H9 (cell line): ENCODE measurements around the gene ADAMTSL4. TPM values are rescaled to one million over a fixed set of nuclear protein-coding genes. Genes with fewer than 3 reads are reported as not detected.
A peak's percentile ranks its signal among the peaks of the same experiment; 100 is the strongest.

ENCODE experiments used
- DNase-seq: peaks from one replicate; pipeline ENCODE4 v3.0.0-alpha.2; 2017
- H2AFZ ChIP-seq: one replicate; pipeline ENCODE4 v1.6.1; 2013; ENCODE audit warnings: mild to moderate bottlenecking, low read length, control low read depth, moderate library complexity
- H2AK5ac ChIP-seq: 2 replicates; pipeline ENCODE4 v1.6.1; 2013; ENCODE audit warnings: low read length, control low read depth, mixed read lengths; ENCODE audit not compliant: insufficient read length
- H2BK120ac ChIP-seq: one replicate; pipeline ENCODE4 v1.6.1; 2013; ENCODE audit warnings: low read depth, mild to moderate bottlenecking, low read length, control low read depth, inconsistent platforms; ENCODE audit not compliant: poor library complexity, severe bottlenecking
- H2BK12ac ChIP-seq: 2 replicates; pipeline ENCODE4 v1.6.1; 2013; ENCODE audit warnings: low read length, control low read depth, mixed read lengths, low read depth; ENCODE audit not compliant: insufficient read length
- H2BK15ac ChIP-seq: 2 replicates; pipeline ENCODE4 v1.6.1; 2013; ENCODE audit warnings: low read depth, low read length, control low read depth
- H2BK20ac ChIP-seq: one replicate; pipeline ENCODE4 v1.6.1; 2013; ENCODE audit warnings: low read depth, mild to moderate bottlenecking, low read length, control low read depth, inconsistent platforms; ENCODE audit not compliant: poor library complexity, severe bottlenecking
- H2BK5ac ChIP-seq: 2 replicates; pipeline ENCODE4 v1.6.1; 2013; ENCODE audit warnings: low read length, control low read depth, mixed read lengths; ENCODE audit not compliant: insufficient read length
- H3K14ac ChIP-seq: 2 replicates; pipeline ENCODE4 v1.6.1; 2013; ENCODE audit warnings: low read length, control low read depth; ENCODE audit not compliant: insufficient read depth
- H3K18ac ChIP-seq: 2 replicates; pipeline ENCODE4 v1.6.1; 2013; ENCODE audit warnings: low read depth, mild to moderate bottlenecking, mixed read lengths, low read length, control low read depth; ENCODE audit not compliant: insufficient read length
- H3K23ac ChIP-seq: 2 replicates; pipeline ENCODE4 v1.6.1; 2013; ENCODE audit warnings: low read length, control low read depth, mixed read lengths, low read depth; ENCODE audit not compliant: insufficient read length
- H3K23me2 ChIP-seq: 2 replicates; pipeline ENCODE4 v1.6.1; 2013; ENCODE audit warnings: low read depth, mild to moderate bottlenecking, mixed read lengths, low read length, control low read depth; ENCODE audit not compliant: insufficient read length, poor library complexity, severe bottlenecking
- H3K27ac ChIP-seq: 2 replicates; pipeline ENCODE4 v1.5.1; 2013; ENCODE audit warnings: low read length, control low read depth, mixed read lengths, low read depth; ENCODE audit not compliant: insufficient read length
- H3K27me3 ChIP-seq: 2 replicates; pipeline ENCODE4 v1.6.1; 2013; ENCODE audit warnings: low read length, control low read depth, inconsistent platforms; ENCODE audit not compliant: insufficient read depth
- H3K4ac ChIP-seq: 2 replicates; pipeline ENCODE4 v1.6.1; 2013; ENCODE audit warnings: low read depth, mild to moderate bottlenecking, control low read depth, inconsistent platforms, low read length, moderate library complexity
- H3K4me1 ChIP-seq: 2 replicates; pipeline ENCODE4 v1.6.1; 2013; ENCODE audit warnings: low read length, control low read depth, inconsistent platforms; ENCODE audit not compliant: insufficient read depth
- H3K4me2 ChIP-seq: 2 replicates; pipeline ENCODE4 v1.6.1; 2013; ENCODE audit warnings: low read length, control low read depth, mixed read lengths; ENCODE audit not compliant: insufficient read length, insufficient read depth
- H3K56ac ChIP-seq: 2 replicates; pipeline ENCODE4 v1.6.1; 2013; ENCODE audit warnings: low read depth, mild to moderate bottlenecking, mixed read lengths, low read length, control low read depth; ENCODE audit not compliant: insufficient read length
- H3K79me1 ChIP-seq: 2 replicates; pipeline ENCODE4 v1.6.1; 2013; ENCODE audit warnings: low read depth, mild to moderate bottlenecking, moderate library complexity, low read length, control low read depth, inconsistent platforms; ENCODE audit not compliant: insufficient read depth, poor library complexity, severe bottlenecking
- H3K79me2 ChIP-seq: 2 replicates; pipeline ENCODE4 v1.6.1; 2013; ENCODE audit warnings: low read length, control low read depth, inconsistent platforms; ENCODE audit not compliant: insufficient read depth
- H3K9ac ChIP-seq: 2 replicates; pipeline ENCODE4 v1.6.1; 2013; ENCODE audit warnings: low read length, control low read depth, mixed read lengths; ENCODE audit not compliant: insufficient read length; ENCODE audit errors: extremely low read depth
- H3K9me3 ChIP-seq: one replicate; pipeline ENCODE4 v1.6.1; 2013; ENCODE audit warnings: low read depth, low read length, inconsistent platforms; ENCODE audit not compliant: control insufficient read depth
- H3T11ph ChIP-seq: one replicate; pipeline ENCODE4 v1.6.1; 2013; ENCODE audit warnings: mild to moderate bottlenecking, low read length, control low read depth, inconsistent platforms
- H4K20me1 ChIP-seq: one replicate; pipeline ENCODE4 v1.6.1; 2013; ENCODE audit not compliant: control insufficient read depth, insufficient read length, insufficient read depth
- H4K5ac ChIP-seq: 2 replicates; pipeline ENCODE4 v1.6.1; 2013; ENCODE audit warnings: low read depth, mild to moderate bottlenecking, mixed read lengths, low read length, control low read depth; ENCODE audit not compliant: insufficient read length
- H4K8ac ChIP-seq: replicated peaks from 2 replicates; pipeline ENCODE4 v1.6.1; 2013; ENCODE audit warnings: low read length, control low read depth, mixed read lengths, low read depth; ENCODE audit not compliant: insufficient read length
- H4K91ac ChIP-seq: 2 replicates; pipeline ENCODE4 v1.6.1; 2013; ENCODE audit warnings: low read depth, mild to moderate bottlenecking, moderate library complexity, mixed read lengths, low read length, control low read depth; ENCODE audit not compliant: insufficient read length
- H3K27ac Mint-ChIP-seq, 3 experiments: 2 replicates in 2 of 3; 3 replicates in 1 of 3; pipeline ENCODE4 v1.8.0; 2020 to 2021; ENCODE audit warnings: mixed read lengths in 3 of 3, mild to moderate bottlenecking in 1 of 3, moderate library complexity in 1 of 3
- H3K27me3 Mint-ChIP-seq: 2 replicates; pipeline ENCODE4 v1.8.0; 2021; ENCODE audit warnings: low read depth, mild to moderate bottlenecking, moderate library complexity, mixed read lengths
- H3K36me3 Mint-ChIP-seq, 3 experiments: 2 replicates in 2 of 3; 3 replicates in 1 of 3; pipeline ENCODE4 v1.8.0; 2020 to 2021; ENCODE audit warnings: low read depth in 3 of 3, mixed read lengths in 3 of 3; ENCODE audit not compliant: insufficient read depth in 1 of 3
- H3K4me1 Mint-ChIP-seq, 2 experiments: 2 replicates each; pipeline ENCODE4 v1.8.0; 2020; ENCODE audit warnings: mixed read lengths in 2 of 2
- H3K4me3 Mint-ChIP-seq, 2 experiments: 2 replicates in 1 of 2; 3 replicates in 1 of 2; pipeline ENCODE4 v1.8.0; 2020 to 2021; ENCODE audit warnings: mild to moderate bottlenecking in 2 of 2, mixed read lengths in 2 of 2, moderate library complexity in 1 of 2
- H3K9me3 Mint-ChIP-seq, 2 experiments: 2 replicates in 1 of 2; 3 replicates in 1 of 2; pipeline ENCODE4 v1.8.0; 2020; ENCODE audit warnings: mild to moderate bottlenecking in 2 of 2, mixed read lengths in 2 of 2, moderate library complexity in 1 of 2
- WGBS: extraction: QIAGEN DNeasy Blood & Tissue Kit; methylation state at CpG from one replicate; pipeline ENCODE4 v1.1.7; 2013; ENCODE audit warnings: missing lambda C conversion rate, low lambda C conversion rate, mixed read lengths; ENCODE audit not compliant: insufficient read length; ENCODE audit errors: extremely low coverage; 5-methylcytosine and 5-hydroxymethylcytosine counted together
- total RNA-seq: library from RNA; stranded (reverse); gene quantifications from 2 replicates; pipeline ENCODE4 v1.2.1, GENCODE V29; 2021
- TF ChIP-seq, protein P1 (sequence below): fragments of 200-600 bp; sonication (generic); conservative IDR thresholded peaks from 3 replicates; pipeline ENCODE4 v1.8.0; 2021; ENCODE audit warnings: antibody characterized with exemption, mild to moderate bottlenecking

The ADAMTSL4 gene
- total RNA-seq, 1 experiment from 2014 or later, result 6.1 TPM

DNA sequence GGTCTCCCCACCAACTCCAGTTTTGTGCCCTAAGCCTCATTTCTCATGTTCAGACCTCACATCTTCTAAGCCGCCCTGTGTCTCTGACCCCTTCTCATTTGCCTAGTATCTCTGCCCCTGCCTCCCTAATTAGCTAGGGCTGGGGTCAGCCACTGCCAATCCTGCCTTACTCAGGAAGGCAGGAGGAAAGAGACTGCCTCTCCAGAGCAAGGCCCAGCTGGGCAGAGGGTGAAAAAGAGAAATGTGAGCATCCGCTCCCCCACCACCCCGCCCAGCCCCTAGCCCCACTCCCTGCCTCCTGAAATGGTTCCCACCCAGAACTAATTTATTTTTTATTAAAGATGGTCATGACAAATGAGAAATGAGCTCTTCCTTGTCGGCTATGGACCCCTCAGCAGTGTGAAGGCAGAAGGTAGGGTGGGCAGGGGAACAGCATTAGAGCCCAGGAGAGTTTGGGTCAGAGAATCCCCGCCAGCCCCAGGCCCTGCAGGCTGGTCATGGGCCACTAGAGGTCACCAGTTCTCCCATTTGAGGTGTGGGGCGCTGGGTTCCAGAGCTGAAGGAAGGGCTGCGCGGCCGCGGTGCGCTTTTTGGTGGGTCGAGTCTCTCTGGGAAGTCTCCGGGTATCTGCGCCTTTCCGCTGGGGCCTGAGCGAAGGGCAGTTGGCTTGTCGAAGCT is 11.5 kb downstream of the ADAMTSL4 start:
- H3K4ac ChIP-seq, result no peak overlapping the region
- H3K56ac ChIP-seq, result no peak overlapping the region
- Mint-ChIP-seq H3K27ac (peak overlapping the region; percentile 99 to 100 (median 99)), H3K9me3 (no peaks in the 10 kb centered on the region; a peak in 1 of 5 replicates), H3K4me3 (peak overlapping the region; percentile 72 to 90), H3K27me3 (no peaks in the 10 kb centered on the region), H3K4me1 (peaks cover 39 to 52% of the 10 kb centered on the region in 2 experiments), H3K36me3 (peaks cover 0 to under 1% (median under 1%) of the 10 kb centered on the region in 3 experiments; a peak in 2 of 7 replicates)
- no peaks in the 10 kb centered on the region for H4K20me1 ChIP-seq
- no peak overlapping the region for H4K8ac ChIP-seq
- TF ChIP-seq, protein P1, sequence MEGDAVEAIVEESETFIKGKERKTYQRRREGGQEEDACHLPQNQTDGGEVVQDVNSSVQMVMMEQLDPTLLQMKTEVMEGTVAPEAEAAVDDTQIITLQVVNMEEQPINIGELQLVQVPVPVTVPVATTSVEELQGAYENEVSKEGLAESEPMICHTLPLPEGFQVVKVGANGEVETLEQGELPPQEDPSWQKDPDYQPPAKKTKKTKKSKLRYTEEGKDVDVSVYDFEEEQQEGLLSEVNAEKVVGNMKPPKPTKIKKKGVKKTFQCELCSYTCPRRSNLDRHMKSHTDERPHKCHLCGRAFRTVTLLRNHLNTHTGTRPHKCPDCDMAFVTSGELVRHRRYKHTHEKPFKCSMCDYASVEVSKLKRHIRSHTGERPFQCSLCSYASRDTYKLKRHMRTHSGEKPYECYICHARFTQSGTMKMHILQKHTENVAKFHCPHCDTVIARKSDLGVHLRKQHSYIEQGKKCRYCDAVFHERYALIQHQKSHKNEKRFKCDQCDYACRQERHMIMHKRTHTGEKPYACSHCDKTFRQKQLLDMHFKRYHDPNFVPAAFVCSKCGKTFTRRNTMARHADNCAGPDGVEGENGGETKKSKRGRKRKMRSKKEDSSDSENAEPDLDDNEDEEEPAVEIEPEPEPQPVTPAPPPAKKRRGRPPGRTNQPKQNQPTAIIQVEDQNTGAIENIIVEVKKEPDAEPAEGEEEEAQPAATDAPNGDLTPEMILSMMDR, result peak; percentile 90
- no peaks in the 10 kb centered on the region for H3K27me3 ChIP-seq
- H2BK20ac ChIP-seq, result no peak overlapping the region
- H3K18ac ChIP-seq, result peak overlapping the region; percentile 90
- WGBS, result no CpG with 5 or more reads among the region's 17 CpGs
- no peak overlapping the region for H2BK15ac ChIP-seq
- H3K14ac ChIP-seq, result peak overlapping the region; percentile 83
- peak overlapping the region; percentile 94 for H3K4me2 ChIP-seq
- H3K27ac ChIP-seq, result peak overlapping the region; percentile 97
- peak overlapping the region; percentile 53 for H2BK12ac ChIP-seq
- H3K9ac ChIP-seq, result peak overlapping the region; percentile 81
- peaks cover 7% of the 10 kb centered on the region; the same call in 1 of the 2 replicates for H3K4me1 ChIP-seq
- H3K79me2 ChIP-seq, result no peaks in the 10 kb centered on the region
- H3T11ph ChIP-seq, result no peak overlapping the region
- no peak overlapping the region for H2BK5ac ChIP-seq
- no peaks in the 10 kb centered on the region for H3K9me3 ChIP-seq
- DNase-seq, result peak; percentile 92
- H3K23me2 ChIP-seq, result peaks cover 11% of the 10 kb centered on the region
- H3K23ac ChIP-seq, result no peak overlapping the region
- no peak overlapping the region for H4K91ac ChIP-seq
- H3K79me1 ChIP-seq, result no peaks in the 10 kb centered on the region
- H2BK120ac ChIP-seq, result no peak overlapping the region
- no peak overlapping the region for H2AK5ac ChIP-seq
- no peak overlapping the region for H2AFZ ChIP-seq
- H4K5ac ChIP-seq, result no peak overlapping the region
